NCI-H146 treated with DMSO at 0.1 percent for 48 hours (cell line): ENCODE data around the gene ARPC5.

Source experiments
- DNase-seq: peaks from one replicate; lab custom pipeline; 2025; ENCODE audit not compliant: unreplicated experiment; lab: John Stamatoyannopoulos, UW

The ARPC5 gene

DNA sequence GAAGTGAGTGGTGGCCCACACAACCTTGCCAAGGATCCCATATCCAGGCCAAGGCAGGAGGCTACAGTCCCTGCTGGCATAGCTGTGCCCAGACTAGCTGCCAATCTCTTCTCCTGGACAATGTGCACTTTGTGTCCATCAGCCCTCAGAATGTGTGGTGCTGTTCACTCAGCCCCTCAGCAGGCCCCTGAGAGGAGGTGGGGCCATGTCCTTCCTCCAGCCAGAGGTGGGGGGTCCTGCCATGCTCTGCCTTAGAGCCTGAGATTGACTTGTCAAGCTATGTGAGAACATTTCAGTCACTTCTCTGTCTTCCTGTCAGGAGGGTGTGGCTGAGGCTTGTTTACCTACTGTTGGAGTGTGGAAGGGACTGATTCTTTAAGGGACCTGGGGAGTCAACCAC is 46.8 kb downstream of the ARPC5 start:
- DNase-seq: no peak

DNA sequence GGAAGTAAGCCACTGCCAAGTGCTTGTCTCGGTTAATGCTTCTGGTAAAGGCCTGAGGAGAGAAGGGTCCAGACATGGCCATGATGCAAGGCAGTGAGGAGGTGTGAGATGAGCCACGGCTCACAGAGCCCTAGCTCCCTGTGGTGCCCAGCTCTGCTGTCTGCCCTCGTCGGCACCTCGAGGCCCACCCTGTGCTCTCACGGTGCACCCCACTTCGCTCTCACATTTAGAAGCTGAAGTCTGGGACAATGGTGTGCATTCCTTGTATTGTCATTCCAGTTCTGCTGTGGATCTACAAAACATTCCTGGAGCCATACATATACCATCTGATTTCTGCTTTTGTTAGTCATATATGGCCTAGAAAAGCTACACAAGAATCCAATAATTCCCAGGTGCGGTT is 48.7 kb downstream of the ARPC5 start:
- no peak for DNase-seq

DNA sequence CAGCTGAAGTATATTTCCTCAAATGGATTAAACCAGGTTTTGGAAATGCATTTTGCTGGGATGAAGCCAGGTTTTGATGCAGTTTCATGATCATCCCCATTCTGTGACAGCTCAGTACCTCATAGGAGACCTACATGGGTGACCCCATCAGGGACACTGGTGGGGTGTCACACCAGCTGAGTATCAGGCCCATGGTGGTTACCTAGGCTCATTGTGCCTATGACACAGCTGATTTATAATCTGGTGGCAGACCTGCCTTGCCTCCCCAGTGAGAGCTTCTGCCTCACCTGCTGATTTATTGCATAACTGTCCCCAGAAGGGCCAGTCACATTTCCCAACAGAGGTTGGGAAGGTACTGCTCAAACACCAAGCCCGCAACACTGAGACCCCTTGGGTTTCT is 49.1 kb downstream of the ARPC5 start:
- DNase-seq: no peak

DNA sequence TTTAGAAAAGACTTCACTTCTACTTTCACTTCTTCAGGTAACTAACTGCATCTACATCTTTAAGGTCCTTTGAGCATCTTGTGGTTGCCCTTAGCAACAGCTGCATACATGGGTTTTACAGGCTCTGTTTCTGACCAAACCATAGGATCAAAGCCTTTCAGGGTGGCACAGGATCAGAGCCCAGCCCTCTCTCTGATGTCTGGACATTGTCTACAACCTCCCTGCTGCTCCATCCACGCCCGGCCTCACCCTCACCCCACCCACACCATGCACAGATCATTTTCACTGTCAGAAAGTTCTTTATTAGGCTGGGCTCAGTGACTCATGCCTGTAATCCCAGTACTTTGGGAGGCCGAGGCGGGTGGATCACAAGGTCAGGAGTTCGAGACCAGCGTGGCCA is 50.5 kb downstream of the ARPC5 start:
- DNase-seq: no peak

DNA sequence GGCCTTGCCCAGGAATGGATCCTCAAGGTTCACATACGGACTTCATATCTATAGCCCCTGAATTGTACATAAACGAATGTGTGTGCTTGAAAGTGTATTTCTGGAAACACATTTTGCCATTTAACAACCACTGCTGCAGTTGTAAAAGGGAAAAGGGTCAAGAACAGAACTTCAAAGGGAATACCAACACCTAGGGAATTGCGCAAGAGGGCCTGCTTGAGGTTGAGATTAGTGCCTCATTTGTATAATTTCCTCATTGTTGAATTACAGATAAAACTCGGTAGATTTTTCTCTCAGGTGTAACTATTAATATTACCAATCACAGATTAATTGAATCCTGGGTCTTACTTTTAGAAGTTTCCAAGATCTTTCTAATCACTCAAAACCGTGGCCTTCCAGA is 51.4 kb downstream of the ARPC5 start:
- DNase-seq: no peak

DNA sequence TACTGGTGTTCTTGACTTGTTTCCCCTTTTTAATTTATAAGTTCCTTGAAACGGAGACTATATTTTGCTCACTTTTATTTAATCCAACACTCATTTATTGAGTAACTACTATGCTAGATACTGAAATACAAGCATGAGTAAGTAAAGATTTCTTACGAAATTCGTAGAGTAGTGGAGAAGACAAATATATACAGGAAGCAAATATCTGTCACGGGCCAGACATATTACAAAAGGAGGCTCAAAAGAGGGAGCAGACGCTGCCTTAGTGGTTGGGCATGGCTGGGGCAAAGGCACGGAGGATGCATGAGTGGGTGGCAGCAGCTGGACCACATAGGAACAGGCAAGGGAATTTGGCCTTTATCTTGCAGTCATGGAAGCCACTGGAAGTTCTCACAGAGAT is 52.1 kb downstream of the ARPC5 start:
- no peak for DNase-seq

DNA sequence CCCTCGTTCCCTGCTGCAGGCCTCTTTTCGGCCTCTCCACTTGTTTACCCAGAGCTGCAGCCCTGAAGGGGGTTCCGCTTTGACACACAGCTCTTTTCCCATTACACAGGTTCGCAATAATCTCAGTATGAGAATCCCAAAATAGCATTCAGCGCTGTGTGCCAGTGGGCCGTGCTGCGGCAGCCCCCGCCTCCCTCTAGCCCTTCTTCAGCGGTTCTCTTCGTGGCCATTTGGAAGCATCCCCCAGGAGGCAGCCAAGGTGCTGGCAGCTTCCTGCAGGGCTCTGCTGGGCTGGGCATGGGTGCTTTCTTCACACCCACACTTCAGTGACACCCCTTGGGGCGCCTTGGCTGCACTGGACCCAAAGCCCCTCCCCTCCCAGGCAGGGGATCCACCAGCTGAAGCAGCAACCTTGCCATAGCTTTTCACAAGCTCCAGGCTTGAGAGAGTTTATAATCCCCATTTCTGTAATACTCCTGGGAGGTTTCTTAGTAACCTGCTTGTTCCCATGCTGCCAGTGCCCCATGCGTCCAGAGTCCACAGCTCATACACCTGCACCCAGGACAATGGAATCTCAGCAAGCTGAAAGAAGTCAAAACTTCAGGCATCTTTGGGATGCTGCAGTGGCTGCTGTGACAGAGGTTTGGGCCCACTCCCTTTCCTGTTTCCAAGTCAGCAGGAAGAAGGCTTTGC is 53.4 kb downstream of the ARPC5 start:
- DNase-seq: no peak

DNA sequence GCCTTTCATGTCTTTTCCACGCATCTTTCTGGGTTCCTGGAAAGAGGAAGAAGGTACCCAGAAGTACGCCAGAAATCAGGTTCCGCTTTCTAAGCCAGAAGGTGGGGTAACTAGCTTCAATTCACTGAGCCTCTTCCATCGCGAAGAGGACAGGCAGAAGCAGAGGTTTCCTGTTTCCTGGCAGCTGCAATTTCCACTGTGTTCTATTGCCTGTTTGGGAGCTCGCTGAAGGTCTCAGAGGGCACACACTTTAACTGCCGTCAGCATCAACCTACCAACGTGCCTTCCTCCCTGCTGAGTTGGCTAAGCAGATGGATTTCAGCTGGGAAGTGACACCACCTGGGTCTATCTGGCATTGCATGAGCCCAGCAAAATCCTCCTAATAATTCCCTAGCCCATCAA is 55.3 kb downstream of the ARPC5 start:
- no peak for DNase-seq

DNA sequence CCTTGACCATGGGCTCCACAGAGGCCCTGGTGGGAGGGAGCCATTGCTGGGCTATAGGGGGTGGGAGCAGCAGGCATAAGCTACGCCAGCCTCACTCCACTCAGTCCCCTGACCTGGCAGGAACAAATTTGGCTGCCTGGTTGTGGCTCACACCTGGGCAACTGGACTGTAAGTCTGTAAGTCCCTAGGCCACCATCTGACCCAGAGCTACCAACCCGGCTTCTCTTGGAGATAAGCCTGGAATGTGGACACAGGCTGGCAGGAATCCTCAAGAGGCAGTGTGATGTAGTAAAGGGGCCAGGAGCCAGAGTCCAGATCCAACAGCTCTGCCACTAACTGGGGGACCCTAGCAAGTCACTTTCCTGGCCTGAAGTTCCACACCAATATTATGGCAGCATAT is 56.7 kb downstream of the ARPC5 start:
- no peak for DNase-seq

DNA sequence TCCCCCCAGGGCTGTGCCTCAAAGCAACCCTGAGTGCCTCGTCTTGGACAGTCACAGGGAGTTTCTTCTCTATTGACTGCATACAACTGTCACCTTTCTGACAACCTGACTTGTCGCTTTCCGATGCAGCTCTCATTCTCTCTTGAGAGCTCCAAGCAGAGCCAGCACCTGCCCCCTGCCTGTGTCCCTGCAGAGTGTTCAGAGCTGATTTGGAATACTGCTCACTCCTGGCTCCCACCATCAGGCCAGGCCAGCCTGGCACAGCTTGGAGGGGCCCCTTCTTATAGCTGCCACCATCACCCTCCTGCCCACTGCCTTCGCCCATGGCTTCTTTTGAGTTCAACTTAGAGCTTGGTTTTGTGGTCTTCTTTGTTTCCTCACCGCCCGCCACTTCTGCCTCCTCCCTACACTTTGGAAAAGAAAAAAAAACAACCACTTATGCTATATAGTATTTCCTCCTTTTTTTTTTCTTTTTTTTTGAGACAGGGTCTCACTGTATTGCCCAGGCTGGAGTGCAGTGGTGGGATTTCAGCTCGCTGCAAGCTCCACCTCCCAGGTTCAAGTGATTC is 57.6 kb downstream of the ARPC5 start:
- DNase-seq: no peak

DNA sequence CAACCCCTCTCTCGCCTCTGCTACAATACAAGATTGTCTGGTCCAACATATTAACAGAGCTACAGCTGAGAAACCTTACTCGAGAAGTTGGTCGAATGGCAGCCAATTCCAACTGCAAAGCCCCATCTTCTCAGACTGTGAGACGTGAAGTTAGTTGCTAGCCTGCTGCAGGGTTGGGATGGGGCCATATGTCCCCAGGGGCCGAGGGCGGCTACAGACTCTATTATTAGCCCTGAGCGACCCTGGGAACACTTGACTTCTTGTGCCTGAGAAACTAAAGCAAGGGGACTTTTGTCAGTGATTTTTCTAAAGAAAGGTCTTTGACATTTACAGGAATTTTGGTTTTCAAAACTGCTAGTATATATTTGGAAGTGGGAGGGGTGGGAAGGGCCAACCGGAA is 59.0 kb downstream of the ARPC5 start:
- no peak for DNase-seq

DNA sequence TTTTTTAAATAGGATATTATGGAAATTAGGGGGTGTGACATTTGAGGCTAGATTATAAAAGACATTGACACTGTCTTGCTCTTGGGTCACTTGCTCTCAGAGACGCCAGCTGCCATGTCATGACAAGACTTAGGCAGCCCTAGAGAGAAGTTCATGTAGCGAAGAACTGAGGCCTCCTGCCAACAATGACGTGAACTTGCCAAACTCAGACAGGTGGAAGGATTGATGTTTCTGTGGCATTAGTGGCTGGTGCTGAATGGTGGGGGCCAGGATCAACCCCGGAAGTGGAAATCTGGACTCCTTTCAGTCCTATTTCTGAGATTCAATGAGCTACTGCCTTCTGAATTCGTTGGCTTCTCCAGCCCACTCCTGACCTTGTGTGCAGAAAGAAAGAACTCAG is 60.0 kb downstream of the ARPC5 start:
- DNase-seq: no peak

DNA sequence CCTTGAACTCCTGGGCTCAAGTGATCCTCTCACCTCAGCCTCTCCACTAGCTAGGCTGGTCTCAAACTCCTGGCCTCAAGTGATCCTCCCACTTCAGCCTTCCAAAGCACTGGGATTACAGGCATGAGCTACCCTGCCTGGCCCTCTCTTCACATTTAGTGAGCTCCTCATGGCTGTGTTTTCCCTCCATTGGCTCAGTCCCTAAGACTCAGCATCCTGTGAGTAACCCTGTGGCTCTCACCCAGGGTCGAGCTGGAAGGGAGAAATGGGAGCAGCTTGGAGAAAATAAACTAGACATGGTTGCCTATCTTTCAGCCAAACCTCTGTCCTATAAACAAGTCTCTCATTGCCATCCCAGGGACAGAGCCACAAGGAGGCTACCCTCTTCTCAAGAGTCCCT is 62.9 kb downstream of the ARPC5 start:
- DNase-seq: no peak

DNA sequence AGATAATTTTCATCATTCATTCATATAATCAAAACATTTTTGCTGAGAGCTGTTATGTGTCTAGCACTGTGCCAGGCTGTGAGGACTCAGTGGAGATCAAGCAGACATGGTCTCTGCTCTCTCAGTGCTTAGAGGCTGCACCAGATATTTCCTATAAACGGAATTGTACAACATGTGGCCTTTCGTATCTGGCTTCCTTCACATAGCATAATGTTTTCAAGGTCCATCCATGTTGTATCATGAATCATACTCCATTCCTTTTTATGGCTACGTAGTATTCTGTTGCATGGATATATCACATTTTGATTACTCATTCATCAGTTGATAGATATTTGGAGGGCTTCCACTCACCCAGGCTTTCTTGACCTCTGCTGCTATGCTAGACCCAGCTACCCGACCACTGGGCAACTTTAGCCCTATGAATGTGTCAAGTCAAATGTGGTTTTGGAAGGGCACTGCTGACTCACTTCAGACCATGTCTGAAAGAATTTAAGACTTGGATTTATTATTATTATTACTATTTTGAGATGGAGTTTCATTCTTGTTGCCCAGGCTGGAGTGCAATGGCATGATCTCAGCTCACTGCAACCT is 63.8 kb downstream of the ARPC5 start:
- no peak for DNase-seq
